ENCODE data around the gene ARRDC3.
"Not testable (repeated sequence)": the region's sequence is repeated elsewhere in the genome, so short reads cannot be mapped to it uniquely, and the experiment has no call there.

Gene ARRDC3

GRCh38 chr5:91331705-91332104 is 51.4 kb downstream of the ARRDC3 start:
- H3K27me3 ChIP-seq, result no peaks in the 10 kb centered on the region
- no peaks in the 10 kb centered on the region for H3K36me3 ChIP-seq
- TF ChIP-seq CTCF (IDR thresholded peaks at IDR 0.05; ENCODE audit: low read depth, low read length), result no peak
- H3K9me3 ChIP-seq, result no peaks in the 10 kb centered on the region
- no peak overlapping the region for H3K4me3 ChIP-seq (ENCODE audit: low read depth, low read length)
- no peaks in the 10 kb centered on the region for H3K4me1 ChIP-seq
- no peak for DNase-seq

GRCh38 chr5:91329283-91329682 is 53.8 kb downstream of the ARRDC3 start:
- TF ChIP-seq CTCF (IDR thresholded peaks at IDR 0.05; ENCODE audit: low read depth, low read length), result no peak
- H3K4me3 ChIP-seq (ENCODE audit: low read depth, low read length), result no peak overlapping the region
- H3K27me3 ChIP-seq, result no peaks in the 10 kb centered on the region
- no peaks in the 10 kb centered on the region for H3K4me1 ChIP-seq
- no peak for DNase-seq
- H3K36me3 ChIP-seq, result no peaks in the 10 kb centered on the region
- H3K9me3 ChIP-seq, result no peaks in the 10 kb centered on the region

- H3K4me3 ChIP-seq (ENCODE audit: low read depth, low read length), result no peak overlapping the region
- no peaks in the 10 kb centered on the region for H3K27me3 ChIP-seq
- H3K9me3 ChIP-seq, result no peaks in the 10 kb centered on the region
- H3K36me3 ChIP-seq, result no peaks in the 10 kb centered on the region
- TF ChIP-seq CTCF (IDR thresholded peaks at IDR 0.05; ENCODE audit: low read depth, low read length), result no peak
- no peak for DNase-seq
- H3K4me1 ChIP-seq, result no peaks in the 10 kb centered on the region
These were observed 54.4 kb downstream of the ARRDC3 start for GRCh38 chr5:91328743-91329142.

- DNase-seq; H3K4me1 ChIP-seq; H3K36me3 ChIP-seq; H3K27me3 ChIP-seq; H3K4me3 ChIP-seq (ENCODE audit: low read depth, low read length); H3K9me3 ChIP-seq: not testable (repeated sequence)
These were observed 60.1 kb downstream of the ARRDC3 start for GRCh38 chr5:91322981-91323380.

- Histone ChIP-seq H3K36me3 (no peaks in the 10 kb centered on the region), H3K4me3 (ENCODE audit: low read depth, low read length) (no peak overlapping the region), H3K4me1 (no peaks in the 10 kb centered on the region), H3K9me3 (no peaks in the 10 kb centered on the region), H3K27me3 (peaks cover 8% of the 10 kb centered on the region)
- TF ChIP-seq CTCF (IDR thresholded peaks at IDR 0.05; ENCODE audit: low read depth, low read length), result no peak
- DNase-seq, result no peak
These were observed 63.5 kb downstream of the ARRDC3 start for GRCh38 chr5:91319667-91320066.

- no peaks in the 10 kb centered on the region for H3K9me3 ChIP-seq
- H3K4me3 ChIP-seq (ENCODE audit: low read depth, low read length), result no peak overlapping the region
- TF ChIP-seq CTCF (IDR thresholded peaks at IDR 0.05; ENCODE audit: low read depth, low read length), result no peak
- H3K27me3 ChIP-seq, result peaks cover 8% of the 10 kb centered on the region
- no peaks in the 10 kb centered on the region for H3K36me3 ChIP-seq
- peaks cover 4% of the 10 kb centered on the region for H3K4me1 ChIP-seq
- no peak for DNase-seq
These were observed 64.4 kb downstream of the ARRDC3 start for GRCh38 chr5:91318724-91319123.
